Measurements from ENCODE around the gene GPBAR1.

The GPBAR1 gene

GRCh38 chr2:218229239-218229638 is 31.6 kb upstream of the GPBAR1 start:
- DNase-seq (ENCODE audit: low spot score) = peak; percentile 57
- Mint-ChIP-seq H3K4me1 (ENCODE audit: low read depth) (peaks cover 67% of the 10 kb centered on the region), H3K4me3 (peak overlapping the region; percentile 76), H3K9me3 (no peaks in the 10 kb centered on the region), H3K27me3 (ENCODE audit: low read depth) (no peaks in the 10 kb centered on the region), H3K27ac (peak overlapping the region; percentile 90), H3K36me3 (ENCODE audit: low read depth) (peaks cover 89% of the 10 kb centered on the region)

- peaks cover 88% of the 10 kb centered on the region for H3K36me3 Mint-ChIP-seq (ENCODE audit: low read depth)
- peaks cover 61% of the 10 kb centered on the region for H3K4me1 Mint-ChIP-seq (ENCODE audit: low read depth)
- peak overlapping the region; percentile 74 for H3K4me3 Mint-ChIP-seq
- H3K9me3 Mint-ChIP-seq = no peaks in the 10 kb centered on the region
- no peaks in the 10 kb centered on the region for H3K27me3 Mint-ChIP-seq (ENCODE audit: low read depth)
- no peak for DNase-seq (ENCODE audit: low spot score)
- H3K27ac Mint-ChIP-seq = peak overlapping the region; percentile 82
Observed at GRCh38 chr2:218229851-218230250, 31.0 kb upstream of the GPBAR1 start.

- peak overlapping the region; percentile 74 for H3K4me3 Mint-ChIP-seq
- peak overlapping the region; percentile 82 for H3K27ac Mint-ChIP-seq
Observed at GRCh38 chr2:218230882-218231281, 29.9 kb upstream of the GPBAR1 start.

GRCh38 chr2:218233543-218233942 is 27.3 kb upstream of the GPBAR1 start:
- Mint-ChIP-seq H3K4me1 (ENCODE audit: low read depth) (peaks cover 30% of the 10 kb centered on the region), H3K27ac (peak overlapping the region; percentile 2), H3K9me3 (no peaks in the 10 kb centered on the region), H3K36me3 (ENCODE audit: low read depth) (peaks cover 80% of the 10 kb centered on the region), H3K27me3 (ENCODE audit: low read depth) (no peaks in the 10 kb centered on the region), H3K4me3 (no peak overlapping the region)
- DNase-seq (ENCODE audit: low spot score) = no peak

More at GRCh38 chr2:218230882-218231281, 29.9 kb upstream of the GPBAR1 start:
- no peaks in the 10 kb centered on the region for H3K9me3 Mint-ChIP-seq
- peaks cover 86% of the 10 kb centered on the region for H3K36me3 Mint-ChIP-seq (ENCODE audit: low read depth)
- DNase-seq (ENCODE audit: low spot score) = peak; percentile 51
- H3K27me3 Mint-ChIP-seq (ENCODE audit: low read depth) = no peaks in the 10 kb centered on the region
- H3K4me1 Mint-ChIP-seq (ENCODE audit: low read depth) = peaks cover 50% of the 10 kb centered on the region

GRCh38 chr2:218234521-218234920 is 26.3 kb upstream of the GPBAR1 start:
- Mint-ChIP-seq H3K4me3 (no peak overlapping the region), H3K36me3 (ENCODE audit: low read depth) (peaks cover 82% of the 10 kb centered on the region), H3K27ac (peak overlapping the region; percentile 26), H3K9me3 (no peaks in the 10 kb centered on the region), H3K4me1 (ENCODE audit: low read depth) (peaks cover 22% of the 10 kb centered on the region), H3K27me3 (ENCODE audit: low read depth) (no peaks in the 10 kb centered on the region)
- DNase-seq (ENCODE audit: low spot score) = no peak

- no peak for DNase-seq (ENCODE audit: low spot score)
- Mint-ChIP-seq H3K27me3 (ENCODE audit: low read depth) (no peaks in the 10 kb centered on the region), H3K4me1 (ENCODE audit: low read depth) (peaks cover 22% of the 10 kb centered on the region), H3K9me3 (no peaks in the 10 kb centered on the region), H3K4me3 (no peak overlapping the region), H3K36me3 (ENCODE audit: low read depth) (peaks cover 84% of the 10 kb centered on the region), H3K27ac (peak overlapping the region; percentile 31)
Observed at GRCh38 chr2:218235017-218235416, 25.8 kb upstream of the GPBAR1 start.

GRCh38 chr2:218236829-218237228 is 24.0 kb upstream of the GPBAR1 start:
- no peak overlapping the region for H3K4me3 Mint-ChIP-seq
- H3K9me3 Mint-ChIP-seq = no peaks in the 10 kb centered on the region
- peaks cover 85% of the 10 kb centered on the region for H3K36me3 Mint-ChIP-seq (ENCODE audit: low read depth)
- peaks cover 13% of the 10 kb centered on the region for H3K4me1 Mint-ChIP-seq (ENCODE audit: low read depth)
- H3K27ac Mint-ChIP-seq = no peak overlapping the region
- H3K27me3 Mint-ChIP-seq (ENCODE audit: low read depth) = no peaks in the 10 kb centered on the region
- DNase-seq (ENCODE audit: low spot score) = no peak

GRCh38 chr2:218238887-218239286 is 21.9 kb upstream of the GPBAR1 start:
- Mint-ChIP-seq H3K4me3 (no peak overlapping the region), H3K27ac (no peak overlapping the region), H3K4me1 (ENCODE audit: low read depth) (peaks cover 10% of the 10 kb centered on the region), H3K36me3 (ENCODE audit: low read depth) (peaks cover 86% of the 10 kb centered on the region), H3K9me3 (no peaks in the 10 kb centered on the region), H3K27me3 (ENCODE audit: low read depth) (no peaks in the 10 kb centered on the region)
- DNase-seq (ENCODE audit: low spot score) = no peak

GRCh38 chr2:218244204-218244603 is 16.6 kb upstream of the GPBAR1 start:
- no peak for DNase-seq (ENCODE audit: low spot score)
- no peaks in the 10 kb centered on the region for H3K9me3 Mint-ChIP-seq
- peak overlapping the region; percentile 24 for H3K27ac Mint-ChIP-seq
- H3K4me1 Mint-ChIP-seq (ENCODE audit: low read depth) = peaks cover 7% of the 10 kb centered on the region
- peaks cover 92% of the 10 kb centered on the region for H3K36me3 Mint-ChIP-seq (ENCODE audit: low read depth)
- H3K27me3 Mint-ChIP-seq (ENCODE audit: low read depth) = no peaks in the 10 kb centered on the region
- H3K4me3 Mint-ChIP-seq = no peak overlapping the region

- no peak for DNase-seq (ENCODE audit: low spot score)
- Mint-ChIP-seq H3K4me1 (ENCODE audit: low read depth) (peaks cover 7% of the 10 kb centered on the region), H3K9me3 (no peaks in the 10 kb centered on the region), H3K27me3 (ENCODE audit: low read depth) (no peaks in the 10 kb centered on the region), H3K27ac (peak overlapping the region; percentile 24), H3K36me3 (ENCODE audit: low read depth) (peaks cover 92% of the 10 kb centered on the region), H3K4me3 (no peak overlapping the region)
Observed at GRCh38 chr2:218244665-218245064, 16.1 kb upstream of the GPBAR1 start.

- Mint-ChIP-seq H3K27ac (peak overlapping the region; percentile 41), H3K4me1 (ENCODE audit: low read depth) (peaks cover 7% of the 10 kb centered on the region), H3K9me3 (no peaks in the 10 kb centered on the region), H3K4me3 (no peak overlapping the region), H3K36me3 (ENCODE audit: low read depth) (peaks cover 92% of the 10 kb centered on the region), H3K27me3 (ENCODE audit: low read depth) (no peaks in the 10 kb centered on the region)
- no peak for DNase-seq (ENCODE audit: low spot score)
Observed at GRCh38 chr2:218245214-218245613, 15.6 kb upstream of the GPBAR1 start.

- Mint-ChIP-seq H3K27ac (no peak overlapping the region), H3K4me1 (ENCODE audit: low read depth) (peaks cover 4% of the 10 kb centered on the region), H3K4me3 (no peak overlapping the region), H3K36me3 (ENCODE audit: low read depth) (peaks cover 84% of the 10 kb centered on the region), H3K27me3 (ENCODE audit: low read depth) (no peaks in the 10 kb centered on the region), H3K9me3 (no peaks in the 10 kb centered on the region)
- no peak for DNase-seq (ENCODE audit: low spot score)
Observed at GRCh38 chr2:218249691-218250090, 11.1 kb upstream of the GPBAR1 start.

- Mint-ChIP-seq H3K4me3 (no peak overlapping the region), H3K9me3 (no peaks in the 10 kb centered on the region), H3K4me1 (ENCODE audit: low read depth) (peaks cover 12% of the 10 kb centered on the region), H3K36me3 (ENCODE audit: low read depth) (peaks cover 74% of the 10 kb centered on the region), H3K27ac (peak overlapping the region; percentile 31), H3K27me3 (ENCODE audit: low read depth) (no peaks in the 10 kb centered on the region)
- DNase-seq (ENCODE audit: low spot score) = no peak
Observed at GRCh38 chr2:218252509-218253231, 8.1 kb upstream of the GPBAR1 start.

- Mint-ChIP-seq H3K36me3 (ENCODE audit: low read depth) (peaks cover 70% of the 10 kb centered on the region), H3K4me3 (no peak overlapping the region), H3K4me1 (ENCODE audit: low read depth) (peaks cover 13% of the 10 kb centered on the region)
Observed at GRCh38 chr2:218253232-218253625, 7.6 kb upstream of the GPBAR1 start.

GRCh38 chr2:218255446-218255845 is 5.4 kb upstream of the GPBAR1 start:
- DNase-seq (ENCODE audit: low spot score) = no peak
- H3K4me3 Mint-ChIP-seq = no peak overlapping the region

More at GRCh38 chr2:218253232-218253625, 7.6 kb upstream of the GPBAR1 start:
- Mint-ChIP-seq H3K9me3 (no peaks in the 10 kb centered on the region), H3K27me3 (ENCODE audit: low read depth) (no peaks in the 10 kb centered on the region), H3K27ac (peak overlapping the region; percentile 36)
- DNase-seq (ENCODE audit: low spot score) = no peak

More at GRCh38 chr2:218255446-218255845, 5.4 kb upstream of the GPBAR1 start:
- Mint-ChIP-seq H3K27ac (peak overlapping the region; percentile 1), H3K36me3 (ENCODE audit: low read depth) (peaks cover 53% of the 10 kb centered on the region), H3K27me3 (ENCODE audit: low read depth) (no peaks in the 10 kb centered on the region), H3K9me3 (no peaks in the 10 kb centered on the region), H3K4me1 (ENCODE audit: low read depth) (peaks cover 13% of the 10 kb centered on the region)

All from T-helper 2 cell treated with Interferon-gamma antibody and Interleukin-4, amounts not matched to agents 5 μg/mL and 100 μg/mL, for 36 hours (primary cell).